ENCODE results near the gene DNAH10. TPM values are rescaled to one million over a fixed set of nuclear protein-coding genes. Genes with fewer than 3 reads are reported as not detected.

DNAH10 gene
- total RNA-seq, 2 donors from 2014 or later: 0.09 to 0.64 TPM

GRCh38 chr12:123891516-123892179 is 129.5 kb downstream of the DNAH10 start:
- H3K36me3 ChIP-seq (ENCODE audit: control insufficient read depth, insufficient read depth, low read length): no peaks in the 10 kb centered on the region
- peak; percentile 79 for DNase-seq
- no peak overlapping the region for H3K27ac ChIP-seq (ENCODE audit: low read depth, low read length)
- no peak overlapping the region for H3K9ac ChIP-seq (ENCODE audit: extremely low read depth, low read length, poor library complexity, severe bottlenecking)
- H3K27me3 ChIP-seq (ENCODE audit: control insufficient read depth, insufficient read depth, low read length, poor library complexity, severe bottlenecking): no peaks in the 10 kb centered on the region
- 83% methylated on average over 10 to 15 of the region's 15 CpGs for WGBS, 2 experiments (ENCODE audit: insufficient coverage in 1 of 2, insufficient read length in 1 of 2)
- no peak overlapping the region for H3K4me3 ChIP-seq (ENCODE audit: low read length)
- no peaks in the 10 kb centered on the region for H3K4me1 ChIP-seq (ENCODE audit: control insufficient read depth, insufficient read depth, low read length)
- peaks cover 7% of the 10 kb centered on the region for H3K27me3 Mint-ChIP-seq (ENCODE audit: insufficient read depth)
- no peaks in the 10 kb centered on the region for H3K9me3 ChIP-seq (ENCODE audit: control insufficient read depth, low read length)
- no peaks in the 10 kb centered on the region for H3K9me3 Mint-ChIP-seq
- no peaks in the 10 kb centered on the region for H3K36me3 Mint-ChIP-seq (ENCODE audit: low read depth)
- H3K27ac Mint-ChIP-seq: no peak overlapping the region
- peaks cover 14% of the 10 kb centered on the region for H3K4me1 Mint-ChIP-seq
- TF ChIP-seq CTCF (conservative IDR thresholded peaks at IDR 0.05): peak; percentile 43
- no peak overlapping the region for H3K4me3 Mint-ChIP-seq

- Mint-ChIP-seq H3K4me3 (no peak overlapping the region), H3K27me3 (ENCODE audit: insufficient read depth) (peaks cover 2% of the 10 kb centered on the region), H3K36me3 (ENCODE audit: low read depth) (no peaks in the 10 kb centered on the region)
Measured at GRCh38 chr12:123892180-123892559, 130.1 kb downstream of the DNAH10 start.

GRCh38 chr12:123892853-123893252 is 130.8 kb downstream of the DNAH10 start:
- Mint-ChIP-seq H3K27me3 (ENCODE audit: insufficient read depth) (no peaks in the 10 kb centered on the region), H3K4me3 (no peak overlapping the region), H3K36me3 (ENCODE audit: low read depth) (no peaks in the 10 kb centered on the region), H3K9me3 (no peaks in the 10 kb centered on the region), H3K27ac (no peak overlapping the region), H3K4me1 (peaks cover 14% of the 10 kb centered on the region)
- no peak for TF ChIP-seq CTCF (conservative IDR thresholded peaks at IDR 0.05)
- Histone ChIP-seq H3K9me3 (ENCODE audit: control insufficient read depth, low read length) (no peaks in the 10 kb centered on the region), H3K36me3 (ENCODE audit: control insufficient read depth, insufficient read depth, low read length) (no peaks in the 10 kb centered on the region), H3K4me3 (ENCODE audit: low read length) (no peak overlapping the region), H3K9ac (ENCODE audit: extremely low read depth, low read length, poor library complexity, severe bottlenecking) (no peak overlapping the region), H3K4me1 (ENCODE audit: control insufficient read depth, insufficient read depth, low read length) (no peaks in the 10 kb centered on the region), H3K27ac (ENCODE audit: low read depth, low read length) (no peak overlapping the region), H3K27me3 (ENCODE audit: control insufficient read depth, insufficient read depth, low read length, poor library complexity, severe bottlenecking) (no peaks in the 10 kb centered on the region)
- DNase-seq: no peak
- WGBS, 2 experiments (ENCODE audit: insufficient coverage in 1 of 2, insufficient read length in 1 of 2): 88 to 97% methylated on average over 5 to 10 of the region's 10 CpGs

More at GRCh38 chr12:123892180-123892559, 130.1 kb downstream of the DNAH10 start:
- H3K27me3 ChIP-seq (ENCODE audit: control insufficient read depth, insufficient read depth, low read length, poor library complexity, severe bottlenecking): no peaks in the 10 kb centered on the region
- H3K9ac ChIP-seq (ENCODE audit: extremely low read depth, low read length, poor library complexity, severe bottlenecking): no peak overlapping the region
- no peak overlapping the region for H3K27ac ChIP-seq (ENCODE audit: low read depth, low read length)
- Mint-ChIP-seq H3K27ac (no peak overlapping the region), H3K9me3 (no peaks in the 10 kb centered on the region), H3K4me1 (peaks cover 14% of the 10 kb centered on the region)
- H3K4me1 ChIP-seq (ENCODE audit: control insufficient read depth, insufficient read depth, low read length): no peaks in the 10 kb centered on the region
- H3K36me3 ChIP-seq (ENCODE audit: control insufficient read depth, insufficient read depth, low read length): no peaks in the 10 kb centered on the region
- no peak for DNase-seq
- 95 to 100% methylated on average over 6 to 9 of the region's 9 CpGs for WGBS, 2 experiments (ENCODE audit: insufficient coverage in 1 of 2, insufficient read length in 1 of 2)
- H3K4me3 ChIP-seq (ENCODE audit: low read length): no peak overlapping the region
- no peak for TF ChIP-seq CTCF (conservative IDR thresholded peaks at IDR 0.05)
- H3K9me3 ChIP-seq (ENCODE audit: control insufficient read depth, low read length): no peaks in the 10 kb centered on the region
